HCT116 (cell line): ENCODE results near the gene WBP1. TPM values are rescaled to one million over a fixed set of nuclear protein-coding genes. Genes with fewer than 3 reads are reported as not detected.

ENCODE experiments used
- ATAC-seq: fragments of 200-7000 bp; cut with Tn5 transposase; 2 replicates; pipeline ENCODE4 v1.9.1; 2020; ENCODE audit warnings: mild to moderate bottlenecking, moderate library complexity
- BruUV-seq: library from RNA; stranded (reverse); fragments of 400-500 nt; replicated peaks from 2 replicates; lab custom pipeline; 2021; lab: Mats Ljungman, UMichigan
- CTCF ChIA-PET: fragments of 300-600 bp; sonication (Branson Sonifier 250); formaldehyde crosslinking; loops from one replicate; lab custom pipeline; 2021; ENCODE audit warnings: antibody characterized with exemption; lab: Charles Lee
- POLR2A ChIA-PET: fragments of 300-600, 350-600 bp; sonication (Branson Sonifier 250); formaldehyde crosslinking; loops from one replicate; lab custom pipeline; 2021; ENCODE audit warnings: antibody characterized with exemption; lab: Charles Lee
- RAD21 ChIA-PET, 2 experiments: fragments of 300-600 bp; sonication (Branson Sonifier 250); formaldehyde crosslinking; loops; one replicate each; lab custom pipeline; 2023; ENCODE audit warnings: low total read pairs in 2 of 2; ENCODE audit not compliant: uncharacterized antibody in 2 of 2, unreplicated experiment in 2 of 2, low non-redundant PET in 1 of 2; lab: Charles Lee
- DNase-seq: peaks from one replicate; pipeline ENCODE4 v3.0.0-alpha.2; 2010; ENCODE audit warnings: low read depth, low spot score
- H2AFZ ChIP-seq: fragments of 200-600 bp; shearing (Covaris generic), sonication (generic); 2 replicates; pipeline ENCODE4 v1.6.1; 2017; ENCODE audit warnings: low read depth, mixed run types, mixed read lengths, antibody characterized with exemption, low read length; ENCODE audit not compliant: poor library complexity, severe bottlenecking
- H3K27ac ChIP-seq: 2 replicates; pipeline ENCODE4 v1.5.1; 2012; ENCODE audit warnings: low read depth, low read length
- H3K27me3 ChIP-seq: fragments of 200-600 bp; sonication (generic); 2 replicates; pipeline ENCODE4 v1.6.1; 2016; ENCODE audit warnings: mixed run types, low read length, mixed read lengths; ENCODE audit not compliant: insufficient read depth
- H3K36me3 ChIP-seq, 2 experiments: fragments of 200-500 bp in 1 of 2; fragments of 200-600 bp in 1 of 2; sonication (Bioruptor generic) in 1 of 2; sonication (generic) in 1 of 2; 2 replicates each; pipeline versions ENCODE4 v1.5.1 to v1.6.1; 2014 to 2016; ENCODE audit warnings: low read length in 2 of 2, inconsistent platforms in 1 of 2, mixed read lengths in 1 of 2, mixed run types in 1 of 2; ENCODE audit not compliant: insufficient read depth in 2 of 2, control insufficient read depth in 1 of 2
- H3K4me1 ChIP-seq, 2 experiments: fragments of 200-600 bp in 1 of 2; sonication (generic) in 1 of 2; 2 replicates each; pipeline versions ENCODE4 v1.5.1 to v1.6.1; 2012 to 2017; ENCODE audit warnings: low read length in 2 of 2, inconsistent platforms in 1 of 2, mild to moderate bottlenecking in 1 of 2, mixed read lengths in 1 of 2, mixed run types in 1 of 2, moderate library complexity in 1 of 2; ENCODE audit not compliant: insufficient read depth in 2 of 2, control insufficient read depth in 1 of 2
- H3K4me2 ChIP-seq: fragments of 200-600 bp; sonication (generic); 2 replicates; pipeline ENCODE4 v1.6.1; 2017; ENCODE audit warnings: mixed run types, low read length, mixed read lengths
- H3K4me3 ChIP-seq, 2 experiments: fragments of 200-600 bp in 1 of 2; sonication (generic) in 1 of 2; replicated peaks in 1 of 2; 2 replicates each; pipeline ENCODE4 v1.5.1; 2011 to 2016; ENCODE audit warnings: low read length in 2 of 2, control low read depth in 1 of 2, low read depth in 1 of 2, mild to moderate bottlenecking in 1 of 2, mixed read lengths in 1 of 2, mixed run types in 1 of 2
- H3K79me2 ChIP-seq: fragments of 200-600 bp; sonication (generic); 2 replicates; pipeline ENCODE4 v1.6.1; 2017; ENCODE audit warnings: mild to moderate bottlenecking, mixed run types, low read length, moderate library complexity, mixed read lengths; ENCODE audit not compliant: insufficient read depth
- H3K9ac ChIP-seq: fragments of 200-600 bp; sonication (generic); 2 replicates; pipeline ENCODE4 v1.6.1; 2016; ENCODE audit warnings: low read length, mixed read lengths
- H3K9me2 ChIP-seq: fragments of 200-600 bp; sonication (generic), shearing (Covaris generic); 2 replicates; pipeline ENCODE4 v1.6.1; 2017; ENCODE audit warnings: mixed run types, mild to moderate bottlenecking, moderate library complexity; ENCODE audit not compliant: insufficient read depth
- H3K9me3 ChIP-seq, 2 experiments: fragments of 200-500 bp in 1 of 2; fragments of 200-600 bp in 1 of 2; sonication (Bioruptor generic) in 1 of 2; sonication (generic) in 1 of 2; 2 replicates each; pipeline ENCODE4 v1.6.1; 2014 to 2017; ENCODE audit warnings: low read length in 2 of 2, mixed read lengths in 2 of 2, inconsistent platforms in 1 of 2, low read depth in 1 of 2, mild to moderate bottlenecking in 1 of 2, mixed run types in 1 of 2, moderate library complexity in 1 of 2; ENCODE audit not compliant: control insufficient read depth in 1 of 2, insufficient read depth in 1 of 2
- H4K20me1 ChIP-seq: fragments of 200-600 bp; sonication (generic), shearing (Covaris generic); 2 replicates; pipeline ENCODE4 v1.6.1; 2017; ENCODE audit warnings: mixed run types, mild to moderate bottlenecking, moderate library complexity; ENCODE audit not compliant: insufficient read depth
- ATF3 ChIP-seq: IDR thresholded peaks from 2 replicates; pipeline ENCODE4 v1.6.1; 2012
- CBX3 ChIP-seq: IDR thresholded peaks from 2 replicates; pipeline ENCODE4 v1.6.1; 2012; ENCODE audit warnings: low read depth
- CEBPB ChIP-seq: IDR thresholded peaks from 2 replicates; pipeline ENCODE4 v1.6.1; 2012; ENCODE audit warnings: low read depth
- ELF1 ChIP-seq: IDR thresholded peaks from 2 replicates; pipeline ENCODE4 v1.6.1; 2012; ENCODE audit warnings: low read depth, borderline replicate concordance
- MAX ChIP-seq: IDR thresholded peaks from 2 replicates; pipeline ENCODE4 v1.6.1; 2012
- POLR2A ChIP-seq: IDR thresholded peaks from 2 replicates; pipeline ENCODE4 v1.7.0; 2011; ENCODE audit warnings: borderline replicate concordance; ENCODE audit not compliant: insufficient read depth, insufficient read length; ENCODE audit errors: extremely low read depth
- POLR2AphosphoS5 ChIP-seq: IDR thresholded peaks from 2 replicates; pipeline ENCODE4 v1.6.1; 2011; ENCODE audit warnings: mild to moderate bottlenecking, low read depth, low read length, moderate library complexity
- RAD21 ChIP-seq: IDR thresholded peaks from 2 replicates; pipeline ENCODE4 v1.6.1; 2012; ENCODE audit warnings: low read depth, mild to moderate bottlenecking
- REST ChIP-seq: IDR thresholded peaks from 2 replicates; pipeline ENCODE4 v1.6.1; 2012; ENCODE audit warnings: low read depth
- SP1 ChIP-seq: IDR thresholded peaks from 2 replicates; pipeline ENCODE4 v1.6.1; 2012; ENCODE audit warnings: low read depth
- SRF ChIP-seq: IDR thresholded peaks from 2 replicates; pipeline ENCODE4 v1.6.1; 2012; ENCODE audit warnings: low read depth
- ZBTB33 ChIP-seq: IDR thresholded peaks from 2 replicates; pipeline ENCODE4 v1.6.1; 2011; ENCODE audit warnings: mild to moderate bottlenecking, low read length, moderate library complexity; ENCODE audit not compliant: insufficient replicate concordance; ENCODE audit errors: extremely low read depth
- ZFX ChIP-seq: fragments of 450-650 bp; IDR thresholded peaks from 2 replicates; pipeline ENCODE4 v1.6.1; 2017
- intact Hi-C: fragments of 100-400 bp; cut with micrococcal nuclease; formaldehyde crosslinking; loops from 2 replicates; pipeline ENCODE4 v1.10.0; 2022
- total RNA-seq: library from RNA; stranded (reverse); gene quantifications from one replicate; pipeline ENCODE4 v1.2.1, GENCODE V29; 2021; ENCODE audit not compliant: unreplicated experiment

WBP1 gene
- total RNA-seq, 1 experiment from 2014 or later: 64.7 TPM

- ATAC-seq: no peak
- Histone ChIP-seq H3K4me3 (no peak overlapping the region), H3K27ac (no peak overlapping the region), H3K79me2 (no peaks in the 10 kb centered on the region), H2AFZ (no peak overlapping the region), H3K9me2 (no peaks in the 10 kb centered on the region), H3K4me2 (no peak overlapping the region), H3K36me3 (no peaks in the 10 kb centered on the region), H3K9ac (no peak overlapping the region), H4K20me1 (no peaks in the 10 kb centered on the region), H3K9me3 (no peaks in the 10 kb centered on the region), H3K27me3 (no peaks in the 10 kb centered on the region), H3K4me1 (no peaks in the 10 kb centered on the region)
- POLR2A ChIA-PET: no interaction called here
- BruUV-seq: no TSS peak
- TF ChIP-seq ZBTB33: no peak
- no peak for TF ChIP-seq POLR2A
- TF ChIP-seq ZFX: no peak
- TF ChIP-seq CBX3: no peak
- TF ChIP-seq ELF1: no peak
- TF ChIP-seq POLR2AphosphoS5: no peak
- TF ChIP-seq SRF: no peak
- no peak for TF ChIP-seq REST
- no peak for TF ChIP-seq SP1
- TF ChIP-seq MAX: no peak
- TF ChIP-seq ATF3: no peak
- TF ChIP-seq CEBPB: no peak
- no peak for TF ChIP-seq RAD21
- CTCF ChIA-PET: no interaction called here
- DNase-seq: no peak
- intact Hi-C loops: no loop called here
- RAD21 ChIA-PET: no interaction called here
Measured at GRCh38 chr2:74414881-74415761, 43.1 kb upstream of the WBP1 start.
